ENCODE results near the gene HDAC4. TPM values are rescaled to one million over a fixed set of nuclear protein-coding genes. Genes with fewer than 3 reads are reported as not detected.

HDAC4 gene
- total RNA-seq, 1 experiment from 2014 or later, result 40.1 TPM

DNA sequence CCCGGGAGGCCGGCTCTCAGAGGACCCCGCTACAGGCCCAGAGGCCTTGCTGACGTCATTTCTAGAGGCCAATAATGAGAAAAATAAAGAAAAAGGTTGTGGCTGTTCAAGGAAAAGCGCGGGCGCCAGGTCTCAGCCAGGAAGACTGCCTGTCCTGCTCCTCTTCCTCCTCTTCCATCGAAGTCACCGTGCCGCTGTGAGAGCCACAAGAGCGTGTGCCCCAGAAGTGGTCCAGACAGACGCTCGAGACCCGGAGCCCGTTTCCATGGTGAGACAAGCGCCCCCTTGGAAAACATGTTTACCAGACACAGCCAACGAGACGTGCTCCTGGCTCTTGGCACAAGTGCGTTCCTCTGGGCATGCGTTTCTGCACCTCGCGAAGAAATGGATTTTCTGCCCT, 210.5 kb downstream of the HDAC4 start:
- no peaks in the 10 kb centered on the region for H3K36me3 ChIP-seq (ENCODE audit: control insufficient read depth, insufficient read depth, low read length)
- TF ChIP-seq TCF7L2 (IDR thresholded peaks at IDR 0.05; ENCODE audit: low read depth, low read length) (no peak), CTCF (IDR thresholded peaks at IDR 0.05) (no peak)
- DNase-seq (ENCODE audit: low read depth, low spot score), result no peak
- intact Hi-C loops (cut with micrococcal nuclease; ENCODE audit: unreplicated experiment), result no loop called here
- no peaks in the 10 kb centered on the region for H3K9me3 ChIP-seq (ENCODE audit: control insufficient read depth, insufficient read depth, low read depth, low read length)
- no peak for ATAC-seq
- POLR2A ChIA-PET, result no interaction called here
- no peaks in the 10 kb centered on the region for H3K27me3 ChIP-seq (ENCODE audit: control insufficient read depth, insufficient read depth, low read length)
- no TSS peak for BruUV-seq (replicated peaks)
- no peak overlapping the region for H3K4me3 ChIP-seq (ENCODE audit: low read depth in 2 of 2, low read length in 2 of 2)
- CTCF ChIA-PET, result no interaction called here
- in situ Hi-C loops (cut with HindIII; ENCODE audit: low pct_unique_long_range_greater_than_20kb, low sequenced_read_pairs), result no loop called here
- H3K27ac ChIP-seq (ENCODE audit: low read length), result no peak overlapping the region
- no peaks in the 10 kb centered on the region for H3K4me1 ChIP-seq (ENCODE audit: control insufficient read depth, insufficient read depth, low read length)

GRCh38 chr2:239189711-239190131, 211.1 kb downstream of the HDAC4 start:
- ATAC-seq (no peak), DNase-seq (ENCODE audit: low read depth, low spot score) (no peak)
- H3K4me1 ChIP-seq (ENCODE audit: control insufficient read depth, insufficient read depth, low read length), result no peaks in the 10 kb centered on the region
- H3K36me3 ChIP-seq (ENCODE audit: control insufficient read depth, insufficient read depth, low read length), result no peaks in the 10 kb centered on the region
- no peak overlapping the region for H3K4me3 ChIP-seq (ENCODE audit: low read depth in 2 of 2, low read length in 2 of 2)
- H3K27me3 ChIP-seq (ENCODE audit: control insufficient read depth, insufficient read depth, low read length), result no peaks in the 10 kb centered on the region
- in situ Hi-C loops (cut with HindIII; ENCODE audit: low pct_unique_long_range_greater_than_20kb, low sequenced_read_pairs) (no loop called here), intact Hi-C loops (cut with micrococcal nuclease; ENCODE audit: unreplicated experiment) (no loop called here)
- ChIA-PET POLR2A (no interaction called here), CTCF (no interaction called here)
- H3K27ac ChIP-seq (ENCODE audit: low read length), result no peak overlapping the region
- TF ChIP-seq TCF7L2 (IDR thresholded peaks at IDR 0.05; ENCODE audit: low read depth, low read length) (no peak), REST (IDR thresholded peaks at IDR 0.05; ENCODE audit: insufficient read depth in 1 of 2, low read depth in 2 of 2, low read length in 1 of 2) (no peak), SIN3A (IDR thresholded peaks at IDR 0.05; ENCODE audit: borderline replicate concordance, insufficient read depth, low read depth, low read length) (no peak), POLR2AphosphoS5 (IDR thresholded peaks at IDR 0.05; ENCODE audit: low read depth, low read length) (no peak), CTCF (IDR thresholded peaks at IDR 0.05) (no peak)
- BruUV-seq (replicated peaks), result no TSS peak
- H3K9me3 ChIP-seq (ENCODE audit: control insufficient read depth, insufficient read depth, low read depth, low read length), result no peaks in the 10 kb centered on the region

DNA sequence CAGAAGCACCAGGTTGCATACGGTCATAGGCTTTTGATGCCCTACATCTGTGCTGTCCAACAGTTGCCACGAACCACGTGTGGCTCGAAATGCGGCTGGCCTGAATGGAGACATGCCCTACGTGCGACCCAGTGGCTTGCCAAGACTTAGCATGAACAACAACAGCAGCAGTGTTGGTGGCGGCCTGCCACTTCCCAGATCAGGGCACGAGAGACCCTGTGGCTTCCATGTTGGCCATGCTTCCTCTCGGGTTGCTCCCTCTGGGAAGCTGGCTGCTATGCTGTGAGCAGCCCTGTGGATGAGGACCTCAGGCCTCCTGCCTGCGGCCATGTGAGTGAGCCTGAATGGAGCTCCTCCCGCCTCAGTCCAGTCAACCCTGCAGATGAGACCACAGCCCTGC, 212.3 kb downstream of the HDAC4 start:
- POLR2A ChIA-PET, result no interaction called here
- no peaks in the 10 kb centered on the region for H3K36me3 ChIP-seq (ENCODE audit: control insufficient read depth, insufficient read depth, low read length)
- ATAC-seq (no peak), DNase-seq (ENCODE audit: low read depth, low spot score) (no peak)
- H3K4me3 ChIP-seq (ENCODE audit: low read depth in 2 of 2, low read length in 2 of 2), result no peak overlapping the region
- in situ Hi-C loops (cut with HindIII; ENCODE audit: low pct_unique_long_range_greater_than_20kb, low sequenced_read_pairs) (no loop called here), intact Hi-C loops (cut with micrococcal nuclease; ENCODE audit: unreplicated experiment) (no loop called here)
- H3K27ac ChIP-seq (ENCODE audit: low read length), result no peak overlapping the region
- CTCF ChIA-PET, result no interaction called here
- H3K27me3 ChIP-seq (ENCODE audit: control insufficient read depth, insufficient read depth, low read length), result no peaks in the 10 kb centered on the region
- no TSS peak for BruUV-seq (replicated peaks)
- no peaks in the 10 kb centered on the region for H3K4me1 ChIP-seq (ENCODE audit: control insufficient read depth, insufficient read depth, low read length)
- TF ChIP-seq CTCF (IDR thresholded peaks at IDR 0.05), result no peak
- TF ChIP-seq POLR2AphosphoS5 (IDR thresholded peaks at IDR 0.05; ENCODE audit: low read depth, low read length), result no peak
- no peak for TF ChIP-seq TCF7L2 (IDR thresholded peaks at IDR 0.05; ENCODE audit: low read depth, low read length)
- no peak for TF ChIP-seq REST (IDR thresholded peaks at IDR 0.05; ENCODE audit: insufficient read depth in 1 of 2, low read depth in 2 of 2, low read length in 1 of 2)
- TF ChIP-seq SIN3A (IDR thresholded peaks at IDR 0.05; ENCODE audit: borderline replicate concordance, insufficient read depth, low read depth, low read length), result no peak
- H3K9me3 ChIP-seq (ENCODE audit: control insufficient read depth, insufficient read depth, low read depth, low read length), result no peaks in the 10 kb centered on the region
